ENCODE measurements around the gene A4GNT. TPM values are rescaled to one million over a fixed set of nuclear protein-coding genes. Genes with fewer than 3 reads are reported as not detected.
A peak's percentile ranks its signal among the peaks of the same experiment; 100 is the strongest.
"Not testable (repeated sequence)": the region's sequence is repeated elsewhere in the genome, so short reads cannot be mapped to it uniquely, and the experiment has no call there.

Gene A4GNT
- total RNA-seq, 1 donor from 2014 or later, result not detected

DNA sequence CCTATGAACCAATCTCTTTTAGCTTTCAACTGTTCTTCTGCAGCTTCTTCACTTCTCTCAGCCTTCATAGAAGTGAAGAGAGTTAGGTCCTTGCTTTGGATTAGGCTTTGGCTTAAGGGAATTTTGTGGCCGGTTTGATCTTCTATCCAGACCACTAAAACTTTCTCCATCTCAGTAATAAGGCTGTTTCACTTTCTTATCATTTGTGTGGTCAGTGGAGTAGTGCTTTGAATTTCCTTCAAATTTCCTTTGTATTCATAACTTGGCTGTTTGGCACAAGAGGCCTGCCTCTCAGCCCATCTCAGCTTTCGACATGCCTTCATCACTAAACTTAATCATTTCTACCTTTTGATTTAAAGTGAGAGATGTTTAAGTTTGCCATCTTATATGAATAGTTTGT lies 38.5 kb downstream of the A4GNT start:
- no peaks in the 10 kb centered on the region for H3K36me3 ChIP-seq (ENCODE audit: control insufficient read depth, insufficient read depth, low read length)
- FAIRE-seq, result no peak
- TF ChIP-seq, protein P1, sequence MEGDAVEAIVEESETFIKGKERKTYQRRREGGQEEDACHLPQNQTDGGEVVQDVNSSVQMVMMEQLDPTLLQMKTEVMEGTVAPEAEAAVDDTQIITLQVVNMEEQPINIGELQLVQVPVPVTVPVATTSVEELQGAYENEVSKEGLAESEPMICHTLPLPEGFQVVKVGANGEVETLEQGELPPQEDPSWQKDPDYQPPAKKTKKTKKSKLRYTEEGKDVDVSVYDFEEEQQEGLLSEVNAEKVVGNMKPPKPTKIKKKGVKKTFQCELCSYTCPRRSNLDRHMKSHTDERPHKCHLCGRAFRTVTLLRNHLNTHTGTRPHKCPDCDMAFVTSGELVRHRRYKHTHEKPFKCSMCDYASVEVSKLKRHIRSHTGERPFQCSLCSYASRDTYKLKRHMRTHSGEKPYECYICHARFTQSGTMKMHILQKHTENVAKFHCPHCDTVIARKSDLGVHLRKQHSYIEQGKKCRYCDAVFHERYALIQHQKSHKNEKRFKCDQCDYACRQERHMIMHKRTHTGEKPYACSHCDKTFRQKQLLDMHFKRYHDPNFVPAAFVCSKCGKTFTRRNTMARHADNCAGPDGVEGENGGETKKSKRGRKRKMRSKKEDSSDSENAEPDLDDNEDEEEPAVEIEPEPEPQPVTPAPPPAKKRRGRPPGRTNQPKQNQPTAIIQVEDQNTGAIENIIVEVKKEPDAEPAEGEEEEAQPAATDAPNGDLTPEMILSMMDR (IDR thresholded peaks at IDR 0.05; ENCODE audit: insufficient read depth, low read length, severe bottlenecking), result no peak
- no peaks in the 10 kb centered on the region for H3K27me3 ChIP-seq (ENCODE audit: control insufficient read depth, insufficient read depth, low read length)
- no peak overlapping the region for H3K4me3 ChIP-seq (ENCODE audit: low read depth, low read length)
- no peak for DNase-seq (ENCODE audit: low read depth)

DNA sequence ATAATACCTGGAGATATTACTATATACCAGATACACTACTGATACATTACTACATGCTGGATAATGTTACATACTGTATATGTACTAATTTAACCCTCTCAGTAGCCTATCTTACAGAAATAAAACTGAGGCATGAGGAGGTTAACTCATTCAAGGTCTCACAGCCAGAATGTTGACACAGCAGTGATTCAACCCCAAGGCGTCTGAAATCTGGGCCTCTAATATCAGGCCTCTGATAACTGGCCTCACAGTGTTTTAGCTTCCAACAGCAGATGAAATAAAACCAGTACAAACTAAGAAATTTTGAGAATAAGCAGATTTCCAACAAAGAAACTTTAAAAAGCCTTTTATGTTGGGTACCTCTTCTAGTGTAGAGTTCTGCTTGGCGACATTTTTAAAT lies 40.2 kb downstream of the A4GNT start:
- H3K27me3 ChIP-seq (ENCODE audit: control insufficient read depth, insufficient read depth, low read length), result no peaks in the 10 kb centered on the region
- FAIRE-seq (no peak), DNase-seq (ENCODE audit: low read depth) (peak; percentile 65)
- H3K4me3 ChIP-seq (ENCODE audit: low read depth, low read length), result no peak overlapping the region
- TF ChIP-seq, protein P1 (IDR thresholded peaks at IDR 0.05; ENCODE audit: insufficient read depth, low read length, severe bottlenecking), result no peak
- H3K36me3 ChIP-seq (ENCODE audit: control insufficient read depth, insufficient read depth, low read length), result no peaks in the 10 kb centered on the region

DNA sequence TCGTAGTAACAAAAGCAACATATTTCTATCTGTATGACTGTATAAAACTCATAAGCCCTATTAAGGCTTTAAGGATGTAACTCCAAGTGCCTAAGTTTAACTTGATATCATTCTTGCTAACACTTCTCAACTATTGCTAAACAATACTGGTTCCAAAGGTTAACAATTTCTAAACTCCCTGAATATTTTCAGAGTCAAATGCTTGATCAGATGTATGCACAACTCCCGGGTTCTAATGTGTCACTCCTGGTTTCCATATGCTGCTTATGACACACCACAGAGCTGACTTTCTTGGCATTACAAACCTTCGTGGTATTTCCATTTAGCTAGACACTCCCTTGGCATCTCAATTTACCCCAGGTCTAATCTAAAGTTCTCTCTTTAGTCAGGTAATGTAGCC lies 43.1 kb downstream of the A4GNT start:
- Histone ChIP-seq H3K27me3 (ENCODE audit: control insufficient read depth, insufficient read depth, low read length) (no peaks in the 10 kb centered on the region), H3K36me3 (ENCODE audit: control insufficient read depth, insufficient read depth, low read length) (no peaks in the 10 kb centered on the region), H3K4me3 (ENCODE audit: low read depth, low read length) (no peak overlapping the region)
- TF ChIP-seq, protein P1 (IDR thresholded peaks at IDR 0.05; ENCODE audit: insufficient read depth, low read length, severe bottlenecking), result no peak
- peak; percentile 95 for DNase-seq (ENCODE audit: low read depth)
- no peak for FAIRE-seq

DNA sequence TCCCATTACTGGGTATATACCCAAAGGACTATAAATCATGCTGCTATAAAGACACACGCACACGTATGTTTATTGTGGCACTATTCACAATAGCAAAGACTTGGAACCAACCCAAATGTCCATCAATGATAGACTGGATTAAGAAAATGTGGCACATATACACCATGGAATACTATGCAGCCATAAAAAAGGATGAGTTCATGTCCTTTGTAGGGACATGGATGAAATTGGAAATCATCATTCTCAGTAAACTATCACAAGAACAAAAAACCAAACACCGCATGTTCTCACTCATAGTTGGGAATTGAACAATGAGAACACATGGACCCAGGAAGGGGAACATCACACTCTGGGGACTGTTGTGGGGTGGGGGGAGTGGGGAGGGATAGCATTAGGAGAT lies 46.4 kb downstream of the A4GNT start:
- H3K4me3 ChIP-seq (ENCODE audit: low read depth, low read length); FAIRE-seq; H3K36me3 ChIP-seq (ENCODE audit: control insufficient read depth, insufficient read depth, low read length); H3K27me3 ChIP-seq (ENCODE audit: control insufficient read depth, insufficient read depth, low read length); DNase-seq (ENCODE audit: low read depth): not testable (repeated sequence)

DNA sequence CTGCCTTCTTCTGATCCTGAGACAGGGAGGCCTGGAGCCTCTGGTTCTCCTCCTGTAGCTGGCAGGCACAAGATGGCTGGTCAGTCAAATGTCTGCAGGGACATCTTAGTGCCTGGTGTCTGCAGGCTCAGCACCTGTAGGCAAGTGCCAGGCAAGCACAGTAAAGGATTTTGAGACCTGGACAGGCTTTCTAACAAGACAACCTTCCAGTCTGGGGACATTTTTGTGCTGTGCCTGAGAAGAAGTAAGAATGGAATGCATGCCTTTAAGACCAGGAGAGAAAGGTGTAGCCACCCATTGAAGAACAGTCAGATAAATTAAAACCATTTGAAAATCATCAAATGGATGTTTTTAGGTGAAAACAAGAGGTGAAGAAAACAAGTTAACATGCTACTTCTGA lies 48.0 kb downstream of the A4GNT start:
- H3K36me3 ChIP-seq (ENCODE audit: control insufficient read depth, insufficient read depth, low read length), result no peaks in the 10 kb centered on the region
- FAIRE-seq (no peak), DNase-seq (ENCODE audit: low read depth) (no peak)
- H3K27me3 ChIP-seq (ENCODE audit: control insufficient read depth, insufficient read depth, low read length), result no peaks in the 10 kb centered on the region
- no peak overlapping the region for H3K4me3 ChIP-seq (ENCODE audit: low read depth, low read length)
- TF ChIP-seq, protein P1 (IDR thresholded peaks at IDR 0.05; ENCODE audit: insufficient read depth, low read length, severe bottlenecking), result no peak

DNA sequence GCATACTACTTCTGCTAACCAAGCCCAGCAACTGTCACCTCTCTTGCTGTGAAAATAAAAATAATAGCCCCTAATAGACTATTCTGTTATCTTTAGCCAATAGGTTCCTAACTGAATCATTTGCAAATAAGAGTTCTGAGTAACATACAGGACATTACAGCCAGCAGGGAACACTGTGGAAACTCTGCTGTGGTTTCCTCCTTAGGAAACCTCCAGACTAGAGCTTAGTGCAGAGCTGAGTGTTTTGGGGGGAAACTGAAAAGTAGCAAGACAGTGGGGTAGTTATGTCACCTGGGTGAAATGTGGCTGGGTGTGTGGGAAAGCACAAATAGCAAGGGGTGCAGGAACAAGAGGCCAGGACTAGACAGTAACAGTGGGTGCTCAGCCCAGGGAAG lies 49.2 kb downstream of the A4GNT start:
- DNase-seq (ENCODE audit: low read depth) (no peak), FAIRE-seq (peak; percentile 36)
- TF ChIP-seq, protein P1 (IDR thresholded peaks at IDR 0.05; ENCODE audit: insufficient read depth, low read length, severe bottlenecking), result no peak
- Histone ChIP-seq H3K27me3 (ENCODE audit: control insufficient read depth, insufficient read depth, low read length) (no peaks in the 10 kb centered on the region), H3K36me3 (ENCODE audit: control insufficient read depth, insufficient read depth, low read length) (no peaks in the 10 kb centered on the region), H3K4me3 (ENCODE audit: low read depth, low read length) (no peak overlapping the region)

All from bronchial epithelial cell (primary cell).